ENCODE measurements around the gene TMOD1. TPM values are rescaled to one million over a fixed set of nuclear protein-coding genes. Genes with fewer than 3 reads are reported as not detected.
"Not testable (repeated sequence)": the region's sequence is repeated elsewhere in the genome, so short reads cannot be mapped to it uniquely, and the experiment has no call there.

Gene TMOD1
- total RNA-seq, 1 experiment from 2014 or later: 2.1 TPM

DNA sequence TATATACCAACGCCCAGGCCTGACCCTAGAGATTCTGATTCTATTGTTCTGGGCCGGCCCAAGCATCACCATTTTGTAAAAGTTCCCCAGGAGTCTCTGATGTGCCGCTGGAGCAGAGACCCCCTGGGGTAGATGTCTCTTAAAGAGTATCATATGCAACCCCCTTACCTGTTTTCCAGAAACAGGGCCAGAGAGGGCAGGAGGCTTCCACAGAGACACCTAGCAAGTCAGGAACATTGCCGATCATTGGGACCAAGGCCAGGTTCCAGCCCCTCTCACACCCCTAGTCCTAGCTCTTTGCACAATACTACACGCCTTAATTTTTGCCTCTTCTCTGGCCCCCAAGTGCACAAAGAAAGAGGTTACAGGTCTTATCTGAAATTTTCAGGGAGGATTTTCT, 63.8 kb downstream of the TMOD1 start:
- DNase-seq (ENCODE audit: low spot score): no peak

DNA sequence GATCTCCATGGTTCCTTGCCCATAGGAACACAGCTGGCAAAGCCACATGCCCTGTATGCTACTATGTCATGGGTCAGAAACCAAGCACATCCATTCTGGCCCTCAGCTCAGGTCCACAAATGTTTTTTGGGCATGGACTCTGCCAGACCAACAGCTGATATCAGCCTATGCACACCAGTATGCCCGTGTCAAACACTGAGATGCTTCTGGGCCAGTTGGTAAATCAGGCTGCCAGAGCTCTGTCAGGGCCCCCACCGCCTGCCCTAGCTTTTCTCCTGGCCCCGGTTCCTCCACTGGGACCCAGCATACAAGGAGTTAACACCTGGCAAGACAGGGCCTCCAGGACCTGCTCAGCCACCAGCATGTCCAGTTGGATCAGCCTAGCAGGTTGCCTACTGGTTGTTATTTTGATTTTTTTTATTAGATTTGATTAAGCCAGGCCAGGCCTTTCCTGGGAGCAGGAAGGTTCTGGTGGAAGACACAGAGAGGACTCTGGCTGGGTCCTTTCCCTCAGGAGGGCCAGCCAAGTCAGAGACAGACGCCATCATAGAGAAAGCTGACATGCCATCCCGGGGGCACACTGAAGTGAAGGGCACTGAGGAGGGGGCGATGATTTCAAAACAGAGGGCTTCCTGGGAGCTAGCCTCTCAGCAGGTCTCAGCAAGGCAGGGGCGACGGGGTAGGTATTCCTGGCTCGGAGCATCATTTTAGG, 65.9 kb downstream of the TMOD1 start:
- DNase-seq (ENCODE audit: low spot score): no peak

GRCh38 chr9:97567894-97568202, 66.4 kb downstream of the TMOD1 start:
- DNase-seq (ENCODE audit: low spot score): no peak

GRCh38 chr9:97568461-97569275, 67.2 kb downstream of the TMOD1 start:
- DNase-seq (ENCODE audit: low spot score): no peak

- no peak for DNase-seq (ENCODE audit: low spot score)
Measured at GRCh38 chr9:97570899-97571298, 69.4 kb downstream of the TMOD1 start.

DNA sequence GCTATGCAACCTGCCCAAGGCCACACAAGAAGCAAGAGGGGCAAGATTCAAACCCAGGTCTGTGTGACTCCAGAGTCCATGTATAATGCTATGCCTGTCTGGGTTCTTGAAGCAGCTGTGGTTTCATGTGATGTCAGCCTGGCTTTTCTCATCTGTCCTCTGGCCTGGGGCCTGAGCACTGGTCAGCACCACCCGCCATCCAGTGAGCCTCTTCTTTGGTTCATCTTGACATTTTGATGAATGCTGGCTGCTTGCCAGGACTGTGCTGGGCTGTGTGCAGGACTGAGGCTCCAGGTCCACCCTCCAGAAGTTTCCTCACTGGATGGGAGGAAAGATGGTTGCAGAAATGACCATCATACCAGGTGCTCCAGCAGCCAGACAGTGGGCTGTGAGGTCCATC, 70.2 kb downstream of the TMOD1 start:
- no peak for DNase-seq (ENCODE audit: low spot score)

DNA sequence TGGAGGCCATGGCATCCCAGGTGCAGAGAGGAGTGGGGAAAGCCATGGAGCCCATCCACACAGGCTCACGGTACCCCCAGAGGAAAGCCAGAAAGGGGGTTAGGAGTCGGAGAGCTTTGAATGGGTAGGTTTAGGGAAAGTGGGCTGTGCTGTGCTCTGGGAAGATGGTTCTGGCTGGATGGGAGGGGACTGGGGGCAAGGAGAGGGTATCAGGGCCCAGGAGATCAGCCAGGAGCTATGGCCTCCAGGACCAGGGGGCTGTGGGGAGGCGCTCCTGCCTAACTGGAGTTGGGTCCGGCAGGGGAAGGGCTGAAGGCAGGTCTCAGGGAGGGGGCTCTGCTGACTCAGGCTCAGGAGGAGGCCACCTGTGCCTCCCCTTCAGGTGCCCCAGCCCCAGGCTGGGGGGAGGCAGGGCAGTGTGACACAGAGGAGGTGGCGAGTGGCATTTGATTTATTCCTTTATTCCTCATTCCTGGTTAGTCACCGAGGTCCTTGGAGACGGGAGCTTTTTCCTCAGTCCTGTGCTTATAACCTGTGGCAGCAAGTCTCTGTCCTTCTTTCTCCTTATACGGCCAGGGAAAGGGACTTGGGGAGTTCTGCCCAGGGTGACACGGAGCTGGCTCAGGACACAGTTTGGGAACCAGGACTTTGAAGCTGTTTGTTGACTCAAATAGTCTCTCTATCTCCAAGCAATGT, 70.9 kb downstream of the TMOD1 start:
- peak; percentile 24 for DNase-seq (ENCODE audit: low spot score)

- no peak for DNase-seq (ENCODE audit: low spot score)
Measured at GRCh38 chr9:97572892-97573365, 71.5 kb downstream of the TMOD1 start.

DNA sequence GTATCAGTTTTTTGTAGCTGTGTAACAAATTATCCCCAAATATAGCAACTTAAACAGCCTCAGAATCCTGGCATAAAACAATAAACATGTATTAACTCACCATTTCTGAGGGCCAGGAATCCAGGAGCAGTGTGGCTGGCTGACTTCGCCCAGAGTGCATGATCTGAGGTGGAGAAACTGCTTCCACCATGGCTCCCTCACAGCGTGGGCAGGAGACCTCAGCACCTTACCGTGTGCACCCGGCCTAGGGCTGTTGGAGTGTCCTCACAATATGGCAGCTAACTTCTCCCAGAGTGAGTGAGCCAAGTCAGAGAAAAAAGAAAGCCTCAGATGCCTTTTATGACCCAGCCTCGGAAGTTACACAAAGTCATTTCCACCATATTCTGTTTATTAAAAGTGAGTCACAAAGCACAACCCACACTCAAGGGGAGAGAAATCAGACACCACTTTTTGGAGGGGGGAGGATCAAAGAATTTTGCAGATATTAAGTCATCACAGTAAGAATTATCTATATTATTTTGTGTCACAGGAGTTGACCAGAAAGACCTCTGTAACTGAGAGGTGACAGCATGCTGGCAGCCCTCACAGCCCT, 72.1 kb downstream of the TMOD1 start:
- no peak for DNase-seq (ENCODE audit: low spot score)

DNA sequence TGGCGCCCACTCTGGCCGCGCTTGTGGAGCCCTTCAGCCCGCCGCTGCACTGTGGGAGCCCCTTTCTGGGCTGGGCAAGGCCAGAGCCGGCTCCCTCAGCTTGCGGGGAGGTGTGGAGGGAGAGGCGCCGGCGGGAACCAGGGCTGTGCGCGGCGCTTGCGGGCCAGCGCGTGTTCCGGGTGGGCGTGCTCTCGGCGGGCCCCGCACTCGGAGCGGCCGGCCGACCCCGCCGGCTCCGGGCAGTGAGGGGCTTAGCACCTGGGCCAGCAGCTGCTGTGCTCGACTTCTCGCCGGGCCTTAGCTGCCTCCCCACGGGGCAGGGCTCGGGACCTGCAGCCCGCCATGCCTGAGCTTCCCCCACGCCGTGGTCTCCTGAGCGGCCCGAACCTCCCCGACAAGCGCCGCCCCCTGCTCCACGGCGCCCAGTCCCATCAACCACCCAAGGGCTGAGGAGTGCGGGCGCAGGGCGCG, 72.7 kb downstream of the TMOD1 start:
- not testable (repeated sequence) for DNase-seq (ENCODE audit: low spot score)

DNA sequence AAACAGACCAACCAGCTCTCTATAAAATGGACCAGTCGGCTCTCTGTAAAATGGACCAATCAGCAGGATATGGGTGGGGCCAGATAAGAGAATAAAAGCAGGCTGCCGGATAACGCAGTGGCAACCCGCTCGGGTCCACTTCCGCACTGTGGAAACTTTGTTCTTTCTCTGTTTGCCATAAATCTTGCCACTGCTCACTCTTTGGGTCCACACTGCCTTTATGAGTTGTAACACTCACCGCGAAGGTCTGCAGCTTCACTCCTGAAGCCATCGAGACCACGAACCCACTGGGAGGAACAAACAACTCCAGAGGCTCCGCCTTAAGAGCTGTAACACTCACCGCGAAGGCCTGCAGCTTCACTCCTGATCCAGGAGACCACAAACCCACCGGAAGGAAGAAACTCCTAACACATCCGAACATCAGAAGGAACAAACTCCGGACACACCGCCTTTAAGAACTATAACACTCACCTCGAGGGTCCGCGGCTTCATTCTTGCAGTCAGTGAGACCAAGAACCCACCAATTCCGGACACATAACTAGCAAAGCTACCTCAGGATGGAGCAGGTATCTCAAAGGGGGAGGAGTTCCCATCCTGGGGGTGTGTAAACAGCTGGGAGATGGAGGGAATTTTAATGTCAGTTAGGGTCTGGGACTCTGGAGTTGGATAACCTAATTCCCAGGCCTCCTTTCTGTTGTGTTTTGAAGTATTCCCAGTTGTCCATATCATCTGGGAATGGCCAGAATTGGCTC, 73.6 kb downstream of the TMOD1 start:
- not testable (repeated sequence) for DNase-seq (ENCODE audit: low spot score)

DNA sequence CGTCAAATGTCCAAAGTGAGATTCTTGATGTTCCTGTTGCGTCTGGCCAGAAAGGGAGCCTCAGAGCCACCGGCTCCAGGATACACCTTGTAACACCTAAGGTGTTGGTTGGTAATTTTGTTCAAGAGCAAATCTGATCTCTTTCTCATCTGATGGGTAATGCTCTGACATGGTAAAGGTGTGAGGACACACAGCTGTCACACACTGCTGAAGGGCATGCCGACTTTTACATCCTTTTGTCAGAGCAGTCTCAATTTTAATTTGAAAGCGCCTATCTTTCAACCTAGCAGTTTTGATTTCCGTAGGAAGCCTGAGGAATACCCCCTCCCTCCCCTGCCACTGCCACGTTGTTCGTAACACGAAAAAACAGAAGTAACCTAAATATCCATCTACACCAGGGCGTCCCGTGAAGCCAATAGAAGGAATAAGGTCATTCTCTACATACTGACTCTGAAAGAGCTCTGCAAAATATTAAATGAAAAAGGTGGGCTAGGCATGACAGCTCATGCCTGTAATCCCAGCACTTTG, 74.3 kb downstream of the TMOD1 start:
- DNase-seq (ENCODE audit: low spot score): no peak

GRCh38 chr9:97577051-97577450, 75.6 kb downstream of the TMOD1 start:
- no peak for DNase-seq (ENCODE audit: low spot score)

GRCh38 chr9:97578846-97579245, 77.4 kb downstream of the TMOD1 start:
- no peak for DNase-seq (ENCODE audit: low spot score)

DNA sequence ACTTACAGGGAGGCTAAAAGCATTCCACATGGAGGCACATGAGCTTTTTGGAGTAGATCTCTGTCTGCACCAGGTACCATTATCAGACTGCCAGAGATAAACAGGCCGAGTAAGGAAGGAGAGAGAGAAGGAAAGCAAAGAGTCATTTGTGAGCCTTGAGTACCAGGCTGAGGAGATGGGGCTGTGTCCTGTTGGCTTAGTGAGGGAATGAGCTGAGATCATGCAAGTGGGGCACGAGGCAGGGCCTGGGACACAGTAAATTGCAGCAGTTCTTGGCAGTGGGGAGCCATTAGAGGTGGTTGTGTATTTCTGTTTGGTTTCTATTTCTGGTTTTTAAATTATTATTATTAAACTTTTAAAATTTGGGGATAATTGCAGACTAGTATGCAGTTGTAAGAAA, 78.4 kb downstream of the TMOD1 start:
- DNase-seq (ENCODE audit: low spot score): no peak

DNA sequence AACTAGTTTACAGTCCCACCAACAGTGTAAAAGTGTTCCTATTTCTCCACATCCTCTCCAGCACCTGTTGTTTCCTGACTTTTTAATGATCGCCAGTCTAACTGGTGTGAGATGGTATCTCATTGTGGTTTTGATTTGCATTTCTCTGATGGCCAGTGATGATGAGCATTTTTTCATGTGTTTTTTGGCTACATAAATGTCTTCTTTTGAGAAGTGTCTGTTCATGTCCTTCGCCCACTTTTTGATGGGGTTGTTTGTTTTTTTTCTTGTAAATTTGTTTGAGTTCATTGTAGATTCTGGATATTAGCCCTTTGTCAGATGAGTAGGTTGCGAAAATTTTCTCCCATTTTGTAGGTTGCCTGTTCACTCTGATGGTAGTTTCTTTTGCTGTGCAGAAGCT, 80.1 kb downstream of the TMOD1 start:
- DNase-seq (ENCODE audit: low spot score): not testable (repeated sequence)

DNA sequence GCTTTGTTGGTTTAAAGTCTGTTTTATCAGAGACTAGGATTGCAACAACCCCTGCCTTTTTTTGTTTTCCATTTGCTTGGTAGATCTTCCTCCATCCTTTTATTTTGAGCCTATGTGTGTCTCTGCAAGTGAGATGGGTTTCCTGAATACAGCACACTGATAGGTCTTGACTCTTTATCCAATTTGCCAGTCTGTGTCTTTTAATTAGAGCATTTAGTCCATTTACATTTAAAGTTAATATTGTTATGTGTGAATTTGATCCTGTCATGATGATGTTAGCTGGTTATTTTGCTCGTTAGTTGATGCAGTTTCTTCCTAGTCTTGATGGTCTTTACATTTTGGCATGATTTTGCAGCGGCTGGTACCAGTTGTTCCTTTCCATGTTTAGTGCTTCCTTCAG, 83.3 kb downstream of the TMOD1 start:
- DNase-seq (ENCODE audit: low spot score): not testable (repeated sequence)

DNA sequence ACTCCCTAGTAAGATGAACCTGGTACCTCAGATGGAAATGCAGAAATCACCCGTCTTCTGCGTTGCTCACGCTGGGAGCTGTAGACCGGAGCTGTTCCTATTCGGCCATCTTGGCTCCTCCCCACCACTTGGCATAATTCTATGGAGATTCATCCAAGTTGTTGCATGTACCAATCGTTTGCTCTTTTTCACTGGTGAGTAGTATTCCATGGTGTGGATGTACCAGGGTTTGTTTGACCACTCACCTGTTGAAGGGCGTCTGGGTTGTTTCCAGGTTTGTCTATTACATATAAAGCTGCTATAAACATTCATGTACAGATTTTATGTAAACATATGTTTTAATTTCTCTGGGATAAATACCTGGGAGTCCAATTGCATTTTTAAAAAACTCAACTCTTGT, 85.4 kb downstream of the TMOD1 start:
- DNase-seq (ENCODE audit: low spot score): not testable (repeated sequence)

GRCh38 chr9:97591535-97591934, 90.1 kb downstream of the TMOD1 start:
- DNase-seq (ENCODE audit: low spot score): no peak

GRCh38 chr9:97592126-97592525, 90.7 kb downstream of the TMOD1 start:
- no peak for DNase-seq (ENCODE audit: low spot score)

DNA sequence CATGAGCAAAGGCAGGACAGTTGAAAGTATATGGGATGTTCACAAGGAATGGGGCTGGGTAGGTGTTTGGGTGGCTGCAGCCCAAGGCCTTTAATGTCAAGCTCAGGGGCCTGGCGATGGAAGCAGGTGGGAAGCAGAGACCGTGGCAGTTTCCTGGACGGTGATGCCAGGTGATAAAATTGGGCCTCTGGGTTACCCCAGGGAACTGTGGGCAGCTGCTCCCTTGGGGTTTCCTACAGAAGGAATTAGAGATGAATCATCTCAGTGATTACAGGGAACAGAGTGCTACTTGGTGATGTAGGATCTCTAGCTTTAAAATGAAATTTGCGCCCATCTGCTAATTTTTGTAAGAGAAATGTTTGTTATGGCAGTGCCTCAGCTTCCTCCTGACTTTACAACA, 92.5 kb downstream of the TMOD1 start:
- peak; percentile 55 for DNase-seq (ENCODE audit: low spot score)
